ENCODE measurements around the gene CRIM1. TPM values are rescaled to one million over a fixed set of nuclear protein-coding genes. Genes with fewer than 3 reads are reported as not detected.
A peak's percentile ranks its signal among the peaks of the same experiment; 100 is the strongest.

The CRIM1 gene
- total RNA-seq, 1 donor from 2014 or later = 246 TPM

- peaks cover 10% of the 10 kb centered on the region for H3K27me3 Mint-ChIP-seq (ENCODE audit: unreplicated experiment)
- no peak overlapping the region for H3K4me3 Mint-ChIP-seq (ENCODE audit: unreplicated experiment)
- H3K27ac Mint-ChIP-seq (ENCODE audit: unreplicated experiment) = no peak overlapping the region
- H3K9me3 Mint-ChIP-seq (ENCODE audit: unreplicated experiment) = no peaks in the 10 kb centered on the region
- TF ChIP-seq CTCF (IDR thresholded peaks at IDR 0.05; ENCODE audit: unreplicated experiment) = no peak
- H3K4me1 Mint-ChIP-seq (ENCODE audit: unreplicated experiment) = peaks cover 20% of the 10 kb centered on the region
- H3K36me3 Mint-ChIP-seq (ENCODE audit: low read depth, unreplicated experiment) = peaks cover 61% of the 10 kb centered on the region
- no peak for DNase-seq (ENCODE audit: low spot score)
These were observed 127.1 kb downstream of the CRIM1 start for GRCh38 chr2:36482576-36483214.

GRCh38 chr2:36483290-36483689 lies 127.7 kb downstream of the CRIM1 start:
- no peak overlapping the region for H3K27ac Mint-ChIP-seq (ENCODE audit: unreplicated experiment)
- TF ChIP-seq CTCF (IDR thresholded peaks at IDR 0.05; ENCODE audit: unreplicated experiment) = no peak

DNA sequence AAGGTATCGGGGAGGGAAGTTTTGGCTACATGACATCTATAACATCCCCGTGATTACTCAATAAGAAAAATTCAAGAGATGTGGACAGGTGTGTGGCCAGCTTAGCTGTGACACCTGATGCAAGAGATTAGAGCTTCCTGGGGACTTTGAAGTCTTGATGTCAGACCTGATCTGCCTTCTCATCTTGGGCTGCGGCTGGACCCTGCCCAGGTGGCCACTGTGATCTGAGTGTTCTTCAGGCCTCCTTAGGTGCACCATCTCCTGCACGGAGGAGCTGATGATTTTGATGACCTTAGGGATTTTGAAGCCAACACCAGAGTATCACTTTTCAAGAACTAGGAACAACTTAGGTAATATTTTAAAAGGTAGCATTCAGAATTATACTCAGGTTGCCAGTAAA lies 128.9 kb downstream of the CRIM1 start:
- peak overlapping the region; percentile 53 for H3K27ac Mint-ChIP-seq (ENCODE audit: unreplicated experiment)
- H3K9me3 Mint-ChIP-seq (ENCODE audit: unreplicated experiment) = no peaks in the 10 kb centered on the region
- DNase-seq (ENCODE audit: low spot score) = no peak
- peak overlapping the region; percentile 56 for H3K4me3 Mint-ChIP-seq (ENCODE audit: unreplicated experiment)
- TF ChIP-seq CTCF (IDR thresholded peaks at IDR 0.05; ENCODE audit: unreplicated experiment) = no peak
- H3K4me1 Mint-ChIP-seq (ENCODE audit: unreplicated experiment) = peaks cover 21% of the 10 kb centered on the region
- H3K36me3 Mint-ChIP-seq (ENCODE audit: low read depth, unreplicated experiment) = peaks cover 48% of the 10 kb centered on the region
- H3K27me3 Mint-ChIP-seq (ENCODE audit: unreplicated experiment) = peaks cover 10% of the 10 kb centered on the region

More at GRCh38 chr2:36483290-36483689, 127.7 kb downstream of the CRIM1 start:
- Mint-ChIP-seq H3K4me1 (ENCODE audit: unreplicated experiment) (peaks cover 20% of the 10 kb centered on the region), H3K27me3 (ENCODE audit: unreplicated experiment) (peaks cover 10% of the 10 kb centered on the region), H3K9me3 (ENCODE audit: unreplicated experiment) (no peaks in the 10 kb centered on the region), H3K36me3 (ENCODE audit: low read depth, unreplicated experiment) (peaks cover 55% of the 10 kb centered on the region), H3K4me3 (ENCODE audit: unreplicated experiment) (no peak overlapping the region)
- DNase-seq (ENCODE audit: low spot score) = no peak

- no peak for DNase-seq (ENCODE audit: low spot score)
- Mint-ChIP-seq H3K4me1 (ENCODE audit: unreplicated experiment) (peaks cover 22% of the 10 kb centered on the region), H3K27ac (ENCODE audit: unreplicated experiment) (no peak overlapping the region), H3K4me3 (ENCODE audit: unreplicated experiment) (no peak overlapping the region), H3K36me3 (ENCODE audit: low read depth, unreplicated experiment) (peaks cover 43% of the 10 kb centered on the region), H3K9me3 (ENCODE audit: unreplicated experiment) (no peaks in the 10 kb centered on the region), H3K27me3 (ENCODE audit: unreplicated experiment) (peaks cover 11% of the 10 kb centered on the region)
- TF ChIP-seq CTCF (IDR thresholded peaks at IDR 0.05; ENCODE audit: unreplicated experiment) = no peak
These were observed 129.9 kb downstream of the CRIM1 start for GRCh38 chr2:36485521-36485920.

DNA sequence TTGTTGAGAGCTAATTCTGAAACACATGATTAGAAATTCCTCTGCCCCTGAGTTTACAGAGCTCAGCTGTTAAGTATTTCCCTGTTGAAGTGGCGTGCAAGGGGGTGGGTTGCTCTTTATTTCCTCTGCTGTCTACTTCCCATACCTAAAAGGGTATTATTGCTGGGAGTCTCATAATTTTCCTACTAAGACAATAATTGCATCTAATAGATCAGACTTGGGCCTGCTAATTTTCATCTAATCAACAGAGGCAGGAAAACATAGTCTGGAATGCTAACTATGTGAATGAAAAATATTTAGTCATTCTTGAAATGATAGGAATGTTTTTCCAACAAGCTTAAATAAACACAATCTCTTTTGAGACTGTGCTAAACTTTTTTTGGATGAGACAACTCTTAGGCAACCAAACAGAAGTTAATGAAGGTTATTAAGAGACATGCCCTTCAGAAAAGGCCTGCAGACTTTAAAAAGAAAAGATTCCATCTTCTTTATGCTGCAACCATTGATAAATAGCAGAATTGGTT lies 131.0 kb downstream of the CRIM1 start:
- Mint-ChIP-seq H3K9me3 (ENCODE audit: unreplicated experiment) (no peaks in the 10 kb centered on the region), H3K4me3 (ENCODE audit: unreplicated experiment) (no peak overlapping the region), H3K27ac (ENCODE audit: unreplicated experiment) (peak overlapping the region; percentile 72), H3K4me1 (ENCODE audit: unreplicated experiment) (peaks cover 24% of the 10 kb centered on the region), H3K36me3 (ENCODE audit: low read depth, unreplicated experiment) (peaks cover 41% of the 10 kb centered on the region), H3K27me3 (ENCODE audit: unreplicated experiment) (peaks cover 13% of the 10 kb centered on the region)
- no peak for DNase-seq (ENCODE audit: low spot score)
- no peak for TF ChIP-seq CTCF (IDR thresholded peaks at IDR 0.05; ENCODE audit: unreplicated experiment)
